Uterus (tissue), 4 donors: ENCODE measurements around the gene PRR15. TPM values are rescaled to one million over a fixed set of nuclear protein-coding genes. Genes with fewer than 3 reads are reported as not detected.

Experiments
- DNase-seq, 2 donors: peaks; one replicate each; pipeline ENCODE4 v3.0.0-alpha.2; 2019 to 2020
- H3K27ac ChIP-seq, 2 donors: fragments of 200-600 bp; sonication (generic); 1 replicate in 1 of 2; 2 replicates in 1 of 2; pipeline ENCODE4 v1.5.1; 2016 to 2018
- H3K27me3 ChIP-seq, 2 donors: fragments of 200-600 bp; sonication (generic); one replicate each; pipeline ENCODE4 v1.5.1; 2018 to 2019; ENCODE audit warnings: control low read depth in 1 of 2
- H3K36me3 ChIP-seq, 2 donors: fragments of 200-600 bp; sonication (generic); one replicate each; pipeline ENCODE4 v1.5.1; 2019; ENCODE audit warnings: control low read depth in 1 of 2
- H3K4me1 ChIP-seq, 2 donors: fragments of 200-600 bp; sonication (generic); one replicate each; pipeline ENCODE4 v1.5.1; 2018 to 2019; ENCODE audit warnings: control low read depth in 1 of 2
- H3K4me3 ChIP-seq, 2 donors: fragments of 200-600 bp; sonication (generic); 1 replicate in 1 of 2; 2 replicates in 1 of 2; pipeline ENCODE4 v1.5.1; 2018 to 2019; ENCODE audit warnings: mild to moderate bottlenecking in 1 of 2
- H3K9me3 ChIP-seq, 2 donors: fragments of 200-600 bp; sonication (generic); one replicate each; pipeline ENCODE4 v1.5.1; 2019; ENCODE audit warnings: control low read depth in 1 of 2
- CTCF ChIP-seq, 4 experiments: fragments of 200-600 bp in 2 of 4; fragments of 450-650 bp in 2 of 4; sonication (generic) in 2 of 4; IDR thresholded peaks; one replicate each; pipeline ENCODE4 v1.5.1; 2016 to 2019; ENCODE audit warnings: antibody characterized with exemption in 4 of 4, mild to moderate bottlenecking in 2 of 4, moderate library complexity in 1 of 4
- POLR2A ChIP-seq, 2 donors: fragments of 450-650 bp; IDR thresholded peaks; one replicate each; pipeline ENCODE4 v1.6.1; 2016; ENCODE audit warnings: antibody characterized with exemption in 2 of 2, mild to moderate bottlenecking in 1 of 2, moderate library complexity in 1 of 2
- intact Hi-C: fragments of 100-400 bp; cut with DNase I; formaldehyde crosslinking; loops from one replicate; pipeline ENCODE4 v1.15.1; 2023; ENCODE audit warnings: low total_unique reads
- total RNA-seq, 4 donors: library from RNA; depleted of rRNA in 3 of 4; stranded (reverse); fragments of >200 nt in 3 of 4; gene quantifications; one replicate each; pipeline versions ENCODE4 v1.1.0 to v1.2.4, GENCODE V29; 2014 to 2023
- donor health status: DM: yes; HTN: yes; CAD: no.

Gene PRR15
- total RNA-seq, 4 donors from 2014 or later = 1.8 to 2.3 TPM; not detected in 2

- Histone ChIP-seq H3K4me3 (no peak overlapping the region), H3K36me3 (no peaks in the 10 kb centered on the region), H3K27me3 (no peaks in the 10 kb centered on the region), H3K27ac (no peak overlapping the region), H3K4me1 (no peaks in the 10 kb centered on the region), H3K9me3 (no peaks in the 10 kb centered on the region)
- DNase-seq = no peak
- intact Hi-C loops = no loop called here
- TF ChIP-seq CTCF (IDR thresholded peaks at IDR 0.05) (no peak), POLR2A (IDR thresholded peaks at IDR 0.05) (no peak)
These were observed 33.6 kb downstream of the PRR15 start for GRCh38 chr7:29597266-29597665.

DNA sequence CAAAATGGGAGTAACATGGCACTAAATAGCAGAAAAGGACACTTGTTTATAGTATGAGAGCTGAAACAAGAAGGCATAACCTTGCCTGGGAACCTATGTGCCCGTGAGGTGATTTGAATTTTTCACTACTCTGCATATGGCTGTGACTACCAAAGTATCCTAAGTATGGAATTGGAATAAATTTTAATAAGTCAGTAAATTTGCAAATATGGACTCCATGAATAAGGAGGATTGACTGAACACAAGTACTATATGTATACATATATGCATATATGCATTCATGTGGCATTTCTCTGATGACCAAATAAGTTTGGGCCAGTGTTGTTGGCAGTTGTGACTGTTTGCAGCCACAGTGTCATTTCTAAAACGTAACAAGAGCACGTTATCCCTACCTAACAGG is 34.5 kb downstream of the PRR15 start:
- Histone ChIP-seq H3K36me3 (no peaks in the 10 kb centered on the region), H3K27ac (no peak overlapping the region), H3K4me1 (no peaks in the 10 kb centered on the region), H3K4me3 (no peak overlapping the region), H3K9me3 (no peaks in the 10 kb centered on the region), H3K27me3 (no peaks in the 10 kb centered on the region)
- DNase-seq = no peak
- TF ChIP-seq POLR2A (IDR thresholded peaks at IDR 0.05) = no peak
- no peak for TF ChIP-seq CTCF (IDR thresholded peaks at IDR 0.05)
- intact Hi-C loops = no loop called here

DNA sequence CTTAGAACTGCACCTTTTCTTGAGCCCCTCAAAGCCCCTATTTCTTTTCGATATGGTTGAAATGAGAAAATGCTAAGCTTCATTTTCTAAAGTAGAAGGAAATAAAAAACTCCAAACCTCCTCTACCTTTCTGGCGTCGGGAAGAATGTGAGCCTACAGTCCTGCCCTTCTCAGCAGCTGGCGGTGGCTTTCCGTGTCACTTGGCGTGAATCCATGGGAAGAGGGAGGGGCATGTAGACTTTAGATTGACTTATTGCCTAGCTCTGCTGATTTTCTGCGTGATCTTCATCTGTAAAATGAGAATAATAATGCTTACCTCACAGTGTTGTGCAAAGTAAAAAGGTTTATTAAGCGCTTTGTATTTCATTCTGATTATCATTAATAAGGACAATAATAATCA is 35.0 kb downstream of the PRR15 start:
- Histone ChIP-seq H3K9me3 (no peaks in the 10 kb centered on the region), H3K27ac (no peak overlapping the region), H3K4me3 (no peak overlapping the region), H3K27me3 (no peaks in the 10 kb centered on the region), H3K36me3 (no peaks in the 10 kb centered on the region), H3K4me1 (no peaks in the 10 kb centered on the region)
- no peak for TF ChIP-seq CTCF (IDR thresholded peaks at IDR 0.05)
- TF ChIP-seq POLR2A (IDR thresholded peaks at IDR 0.05) = no peak
- no peak for DNase-seq
- intact Hi-C loops = no loop called here

DNA sequence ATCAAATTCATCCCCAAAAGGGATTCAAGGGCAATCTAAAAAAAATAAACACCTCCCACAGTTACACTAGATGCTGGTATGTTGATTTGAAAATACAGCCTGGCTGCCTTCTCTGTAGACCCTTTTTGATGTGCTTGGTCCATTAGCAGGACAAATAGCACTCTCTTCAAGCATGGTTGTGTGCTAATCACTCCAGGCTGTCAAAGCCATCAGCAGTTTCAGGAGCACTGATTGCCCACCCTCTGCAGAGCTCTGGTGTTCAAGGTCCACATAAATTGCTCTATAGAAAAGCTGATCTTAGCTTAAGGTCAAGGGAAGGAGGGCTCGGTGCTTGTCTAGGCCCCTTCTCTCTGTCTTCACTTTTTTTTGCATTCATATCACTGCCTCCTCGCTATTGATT is 35.4 kb downstream of the PRR15 start:
- TF ChIP-seq POLR2A (IDR thresholded peaks at IDR 0.05) (no peak), CTCF (IDR thresholded peaks at IDR 0.05) (no peak)
- Histone ChIP-seq H3K27me3 (no peaks in the 10 kb centered on the region), H3K27ac (no peak overlapping the region), H3K36me3 (no peaks in the 10 kb centered on the region), H3K4me1 (no peaks in the 10 kb centered on the region), H3K4me3 (no peak overlapping the region), H3K9me3 (no peaks in the 10 kb centered on the region)
- DNase-seq = no peak
- intact Hi-C loops = no loop called here

DNA sequence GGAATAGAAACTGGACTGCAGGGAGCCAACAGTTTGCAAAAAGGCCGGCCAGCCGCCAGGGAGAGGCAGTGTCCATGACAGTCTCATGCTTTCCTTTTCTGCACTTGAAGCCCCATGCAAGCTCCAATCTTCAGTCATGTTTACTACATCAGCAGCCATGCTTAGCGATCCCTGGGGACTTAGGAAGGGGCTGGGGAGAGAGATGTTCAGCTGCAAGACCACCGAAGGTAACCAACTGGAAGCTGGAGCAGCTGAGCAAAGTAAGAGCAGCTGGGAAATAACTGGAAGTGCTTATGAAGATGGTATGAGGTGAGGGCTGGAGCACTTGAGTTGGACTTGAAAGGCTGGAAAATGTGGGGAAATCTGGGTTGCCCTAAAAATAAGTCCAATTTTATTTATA is 37.0 kb downstream of the PRR15 start:
- Histone ChIP-seq H3K4me3 (no peak overlapping the region), H3K27me3 (no peaks in the 10 kb centered on the region), H3K4me1 (no peaks in the 10 kb centered on the region), H3K27ac (no peak overlapping the region), H3K36me3 (no peaks in the 10 kb centered on the region), H3K9me3 (no peaks in the 10 kb centered on the region)
- intact Hi-C loops = no loop called here
- TF ChIP-seq POLR2A (IDR thresholded peaks at IDR 0.05) = no peak
- no peak for DNase-seq

GRCh38 chr7:29604052-29604451 is 40.4 kb downstream of the PRR15 start:
- Histone ChIP-seq H3K27me3 (no peaks in the 10 kb centered on the region), H3K27ac (no peak overlapping the region), H3K9me3 (no peaks in the 10 kb centered on the region), H3K4me1 (no peaks in the 10 kb centered on the region), H3K4me3 (no peak overlapping the region), H3K36me3 (no peaks in the 10 kb centered on the region)
- intact Hi-C loops = no loop called here
- TF ChIP-seq CTCF (IDR thresholded peaks at IDR 0.05) = no peak
- no peak for TF ChIP-seq POLR2A (IDR thresholded peaks at IDR 0.05)
- no peak for DNase-seq
